Gastroesophageal sphincter (tissue), 3 donors: Measurements from ENCODE around the gene CERKL.

Source experiments
- CTCF ChIP-seq, 4 experiments: fragments of 200-600 bp in 2 of 4; fragments of 450-650 bp in 2 of 4; sonication (generic) in 1 of 4; IDR thresholded peaks; one replicate each; pipeline ENCODE4 v1.5.1; 2017 to 2019; ENCODE audit warnings: antibody characterized with exemption in 4 of 4, mild to moderate bottlenecking in 2 of 4, moderate library complexity in 2 of 4
- EP300 ChIP-seq: sonication (generic); formaldehyde crosslinking; IDR thresholded peaks from one replicate; pipeline ENCODE4 v1.6.1; 2017; ENCODE audit warnings: antibody characterized with exemption, mild to moderate bottlenecking
- POLR2A ChIP-seq, 2 donors: fragments of 450-650 bp; IDR thresholded peaks; one replicate each; pipeline ENCODE4 v1.6.1; 2017; ENCODE audit warnings: antibody characterized with exemption in 2 of 2, mild to moderate bottlenecking in 2 of 2, moderate library complexity in 1 of 2
- POLR2AphosphoS5 ChIP-seq: sonication (generic); formaldehyde crosslinking; IDR thresholded peaks from one replicate; pipeline ENCODE4 v1.6.1; 2017; ENCODE audit warnings: antibody characterized with exemption

GRCh38 chr2:181540421-181540820 is 116.5 kb downstream of the CERKL start:
- no peak for TF ChIP-seq CTCF (IDR thresholded peaks at IDR 0.05)
- TF ChIP-seq POLR2AphosphoS5: no peak
- TF ChIP-seq POLR2A (IDR thresholded peaks at IDR 0.05): no peak
- no peak for TF ChIP-seq EP300
